GM19452 (cell line): ENCODE data around the gene PFKFB1.
"Not testable (repeated sequence)": the region's sequence is repeated elsewhere in the genome, so short reads cannot be mapped to it uniquely, and the experiment has no call there.

Source experiments
- ATAC-seq: cut with Tn5 transposase; IDR thresholded peaks from one replicate; pipeline ENCODE4 v1.9.1; 2021; ENCODE audit not compliant: unreplicated experiment

The PFKFB1 gene

DNA sequence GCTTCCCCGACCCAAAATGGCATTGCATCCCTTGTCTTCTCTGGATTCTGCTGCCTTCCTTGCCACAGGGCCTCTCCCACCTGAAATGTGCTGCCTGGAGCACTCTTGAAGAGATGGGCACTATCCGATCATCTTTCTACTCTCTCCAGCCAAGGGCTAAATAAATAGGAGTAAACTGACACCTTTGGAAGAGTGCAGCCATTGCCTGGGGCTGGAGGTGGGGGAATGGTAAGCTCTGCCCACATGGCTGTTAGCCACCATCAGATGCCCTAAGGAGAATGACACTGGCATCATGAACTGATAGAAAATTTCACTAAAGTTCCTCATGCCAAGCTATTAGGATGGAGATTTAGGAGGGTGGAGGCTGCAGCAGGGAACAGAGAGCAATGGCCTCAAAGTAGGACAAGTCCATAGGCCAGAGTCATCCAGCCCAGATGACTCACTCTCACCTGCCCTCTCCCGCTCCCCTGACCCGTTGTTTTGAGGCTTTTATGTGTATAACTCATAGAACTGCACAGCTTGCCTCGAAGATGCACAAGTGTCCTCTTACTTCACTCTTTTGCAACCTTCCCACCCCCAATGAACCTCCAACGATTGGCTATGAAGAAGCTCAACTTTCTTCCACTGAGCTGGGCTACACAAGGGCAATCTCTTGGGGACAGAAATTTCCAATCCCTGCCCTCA lies 822 bp upstream of the PFKFB1 start:
- no peak for ATAC-seq

DNA sequence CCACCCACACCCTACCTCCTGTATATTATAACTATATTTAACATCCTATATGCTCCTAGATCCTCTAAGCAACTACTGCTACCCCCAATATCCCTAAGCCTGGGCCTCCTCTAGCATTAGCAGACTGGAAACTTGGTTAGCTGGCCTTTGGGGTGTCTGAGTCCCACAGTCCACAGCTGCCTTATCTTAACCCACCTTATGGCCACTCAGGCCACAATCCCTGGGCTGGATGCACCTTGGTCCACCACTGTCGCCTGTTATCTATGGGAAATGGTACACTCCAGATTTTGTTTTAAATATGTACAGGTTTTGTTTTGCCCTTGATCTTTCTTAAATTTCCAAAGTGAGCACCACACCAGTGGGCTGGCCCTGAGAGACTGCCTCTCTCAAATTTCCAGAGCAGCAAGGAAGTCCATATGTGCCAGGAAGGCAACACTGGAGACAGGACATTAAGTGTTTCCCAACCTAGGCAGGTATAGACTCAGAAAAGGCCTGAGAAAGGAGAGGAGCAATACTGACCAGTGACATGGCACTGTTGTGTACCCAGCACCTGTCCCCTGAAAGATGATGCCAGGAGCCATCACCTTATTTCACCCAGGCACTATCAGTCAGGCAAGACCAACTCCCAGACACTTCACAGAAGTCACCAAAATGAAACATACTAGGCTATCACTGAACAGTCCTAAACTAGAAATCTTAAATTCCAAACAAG lies 921 bp downstream of the PFKFB1 start:
- ATAC-seq: no peak

DNA sequence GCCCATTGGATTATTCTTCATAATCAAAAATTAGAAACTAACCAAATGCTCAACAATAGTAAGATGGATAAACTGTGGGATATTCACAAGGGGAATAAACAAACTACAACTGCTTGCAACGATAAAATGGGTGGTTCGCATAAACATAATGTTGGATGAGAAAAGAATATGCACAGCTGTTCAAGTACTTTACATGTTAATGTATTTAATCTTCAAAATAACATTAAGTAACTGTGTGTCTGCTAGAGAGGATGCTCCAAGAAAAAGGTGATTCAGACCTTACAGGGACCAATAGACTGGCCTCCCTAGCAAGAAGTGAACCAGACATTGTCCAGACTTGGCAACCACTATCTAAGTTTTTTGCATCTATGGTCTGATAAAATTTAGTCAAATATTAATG lies 2.3 kb downstream of the PFKFB1 start:
- no peak for ATAC-seq

DNA sequence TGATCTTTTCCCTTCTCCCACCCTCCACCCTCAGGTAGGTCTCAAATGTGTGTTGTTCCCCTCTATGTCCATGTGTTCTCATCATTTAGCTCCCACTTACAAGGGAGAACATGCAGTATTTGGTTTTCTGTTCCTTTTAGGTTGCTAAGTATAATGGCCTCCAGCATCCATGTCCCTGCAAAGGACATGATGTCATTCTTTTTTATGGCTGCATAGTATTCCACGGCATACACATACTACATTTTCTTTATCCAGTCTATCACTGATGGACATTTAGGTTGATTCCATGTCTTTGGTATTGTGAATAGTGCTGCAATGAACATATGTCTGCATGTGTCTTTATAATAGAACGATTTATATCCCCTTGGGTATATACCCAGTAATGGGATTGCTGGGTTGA lies 10.7 kb downstream of the PFKFB1 start:
- not testable (repeated sequence) for ATAC-seq

DNA sequence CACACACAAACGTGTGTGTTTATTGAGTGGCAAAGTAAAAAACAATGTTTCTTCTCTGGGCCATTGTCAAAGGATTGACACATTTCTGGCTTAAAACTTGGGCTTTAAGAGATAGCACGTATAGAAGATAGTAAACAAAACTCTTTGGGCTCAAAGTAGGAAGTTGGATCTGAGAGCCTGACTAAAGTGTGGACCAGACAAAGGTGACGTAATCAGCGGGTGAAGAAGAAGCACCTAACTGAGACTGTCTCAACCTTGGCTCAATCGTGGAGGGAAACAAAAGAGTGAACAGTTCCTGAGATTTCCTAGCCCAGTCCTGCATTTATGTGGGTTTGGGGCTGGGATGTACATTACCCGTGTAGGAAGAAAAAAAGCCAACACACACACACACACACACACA lies 13.7 kb downstream of the PFKFB1 start:
- no peak for ATAC-seq

DNA sequence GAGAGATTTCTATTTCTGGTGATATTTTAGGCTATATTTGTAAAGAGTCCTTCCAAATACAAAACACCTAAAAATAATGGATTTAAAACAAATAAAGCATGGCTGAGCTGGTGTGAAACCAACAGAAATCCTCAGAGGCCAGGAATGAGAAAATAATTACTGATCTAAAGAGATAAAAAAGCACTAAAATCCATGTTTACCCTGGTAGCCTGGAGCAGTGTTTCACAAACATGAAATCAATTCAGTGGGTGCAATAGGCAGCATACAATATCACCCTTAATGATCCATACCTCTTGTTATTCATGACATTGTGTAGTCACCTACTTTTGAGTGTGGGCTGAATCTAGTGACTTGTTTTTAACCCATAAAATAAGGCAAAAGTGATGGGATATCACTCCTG lies 14.6 kb downstream of the PFKFB1 start:
- no peak for ATAC-seq

DNA sequence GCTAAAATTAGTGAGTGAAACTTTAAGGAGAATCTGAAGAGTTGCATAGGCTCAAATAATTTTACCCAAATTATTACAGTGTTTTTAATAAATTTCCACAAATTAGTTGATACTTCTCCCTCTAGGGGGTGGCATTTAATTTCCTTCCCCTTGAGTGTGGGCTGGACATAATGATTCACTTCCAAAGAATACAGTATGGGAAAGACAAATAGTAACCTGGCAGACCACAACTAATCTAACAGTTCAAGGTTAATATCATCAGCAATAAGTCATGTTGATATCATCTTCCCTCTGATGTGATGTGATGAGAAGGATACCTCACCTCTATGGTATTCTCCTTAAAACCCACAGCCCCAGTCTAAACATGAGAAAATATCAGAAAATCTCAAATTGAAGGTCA lies 15.5 kb downstream of the PFKFB1 start:
- no peak for ATAC-seq

DNA sequence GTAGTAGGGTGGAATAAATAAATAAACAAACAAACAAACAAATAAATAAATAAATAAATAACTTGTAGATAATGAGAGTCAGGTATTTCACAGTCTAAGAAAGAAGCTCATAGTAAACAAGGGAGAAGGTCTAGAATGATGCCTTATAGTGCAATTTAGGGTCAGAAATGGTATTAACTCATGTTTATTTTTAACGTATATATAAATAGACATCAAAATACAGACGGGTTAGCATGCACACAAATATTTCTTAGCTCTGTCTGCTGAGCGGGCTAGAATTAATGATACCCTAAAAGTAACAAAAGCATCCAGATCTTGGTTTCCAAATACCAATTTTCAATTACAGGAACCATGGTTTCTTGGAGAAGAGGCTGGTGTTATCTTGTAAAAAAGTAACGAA lies 16.6 kb downstream of the PFKFB1 start:
- ATAC-seq: no peak

DNA sequence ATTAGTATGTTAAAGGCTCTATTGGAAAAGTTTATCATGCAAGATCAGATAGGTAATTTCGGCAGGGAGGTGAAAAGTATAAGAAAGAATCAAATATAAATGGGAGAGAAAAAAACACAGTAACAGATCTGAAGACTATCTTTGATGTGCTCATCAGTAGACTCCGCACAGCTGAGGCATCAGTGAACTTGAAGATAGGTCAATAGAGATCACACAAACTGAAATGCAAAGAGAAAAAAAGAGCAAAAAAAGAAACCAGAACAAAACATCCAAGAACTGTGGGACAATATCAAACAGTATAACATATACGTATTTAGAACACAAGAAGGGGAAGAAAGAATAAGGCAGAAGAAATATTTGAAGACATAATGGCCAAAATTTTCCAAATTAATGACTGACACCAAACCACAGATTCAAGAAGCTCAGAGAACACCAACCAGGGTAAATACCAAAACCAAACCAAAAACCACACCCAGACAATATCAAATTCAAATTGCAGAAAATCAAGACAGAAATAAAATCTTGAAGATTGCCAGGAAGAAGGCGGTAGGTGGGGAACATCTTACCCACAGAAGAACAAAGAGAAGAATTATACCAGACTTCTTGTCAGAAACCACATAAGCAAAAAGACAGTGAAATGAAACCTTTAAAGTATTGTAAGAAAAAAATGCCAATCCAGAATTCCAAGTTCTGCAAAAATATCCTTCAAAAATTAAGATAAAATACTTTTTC lies 29.1 kb downstream of the PFKFB1 start:
- ATAC-seq: no peak

DNA sequence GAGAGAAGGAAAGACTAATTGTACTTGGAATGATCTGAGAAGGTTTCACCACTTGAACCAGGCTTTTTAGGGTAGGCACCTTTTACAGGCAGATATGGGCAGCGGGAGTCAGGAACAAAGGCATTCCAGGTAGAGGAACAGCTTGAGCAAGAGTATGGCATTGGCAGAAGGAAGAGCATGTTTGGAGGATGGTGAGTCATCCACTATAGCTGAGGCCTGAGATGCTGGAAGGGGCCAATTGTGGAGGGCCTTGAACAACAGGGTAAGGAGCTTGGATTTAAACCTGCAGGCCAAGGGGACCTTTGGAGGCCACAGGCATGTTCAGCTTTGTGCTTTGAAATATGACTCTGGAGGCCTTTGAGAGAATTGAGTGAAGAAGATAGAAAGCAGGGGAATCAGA lies 32.2 kb downstream of the PFKFB1 start:
- ATAC-seq: no peak

DNA sequence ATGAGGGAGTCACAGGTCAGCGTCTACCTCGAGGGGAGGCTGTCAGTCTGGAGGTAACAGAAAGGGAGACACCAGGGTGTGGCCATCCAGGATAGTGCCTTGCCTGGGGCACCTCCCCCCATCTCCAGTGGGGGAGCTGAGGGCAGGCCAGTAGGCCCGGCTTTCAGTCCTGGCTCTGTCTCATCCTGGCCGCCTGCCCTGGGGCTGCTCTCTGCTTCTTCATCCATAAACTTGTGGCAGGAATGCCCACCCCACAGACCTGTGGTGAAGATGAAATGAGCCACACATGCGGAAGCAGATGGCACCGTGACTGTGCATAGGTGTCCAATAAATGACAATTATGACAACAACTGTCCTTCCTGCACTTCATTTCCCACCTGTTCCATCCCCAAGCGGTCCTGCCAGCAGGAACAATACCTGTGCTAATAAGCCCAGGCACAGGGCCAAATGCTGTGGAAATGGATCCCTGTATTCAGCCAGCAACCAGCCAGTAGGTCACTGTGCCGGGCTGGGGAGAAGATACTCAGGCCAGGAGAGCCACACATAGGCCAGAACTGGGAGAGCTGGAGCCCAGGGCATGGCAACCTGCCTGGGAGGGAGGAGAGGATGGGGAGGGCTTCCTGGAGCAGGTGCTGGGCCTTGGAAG lies 43.1 kb downstream of the PFKFB1 start:
- ATAC-seq: no peak

DNA sequence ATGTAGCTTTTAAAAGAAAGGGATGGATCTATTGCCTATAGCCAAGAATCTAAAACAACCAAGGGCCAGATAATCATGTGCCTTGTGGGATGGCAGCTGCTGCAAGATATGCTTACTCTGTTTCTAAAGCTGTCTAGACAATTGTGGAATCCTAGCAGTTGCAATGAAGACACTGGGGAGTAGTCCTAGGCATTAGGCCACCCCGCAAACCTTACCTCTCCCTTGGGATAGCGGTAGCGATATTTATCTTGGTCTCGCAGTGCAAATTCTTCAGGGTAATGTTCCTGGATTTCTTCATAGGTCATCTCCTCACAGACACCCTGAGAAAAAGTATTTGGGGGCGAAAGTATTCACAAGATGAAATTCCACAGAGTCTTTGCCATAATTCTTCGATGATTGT lies 48.8 kb downstream of the PFKFB1 start:
- ATAC-seq: no peak

DNA sequence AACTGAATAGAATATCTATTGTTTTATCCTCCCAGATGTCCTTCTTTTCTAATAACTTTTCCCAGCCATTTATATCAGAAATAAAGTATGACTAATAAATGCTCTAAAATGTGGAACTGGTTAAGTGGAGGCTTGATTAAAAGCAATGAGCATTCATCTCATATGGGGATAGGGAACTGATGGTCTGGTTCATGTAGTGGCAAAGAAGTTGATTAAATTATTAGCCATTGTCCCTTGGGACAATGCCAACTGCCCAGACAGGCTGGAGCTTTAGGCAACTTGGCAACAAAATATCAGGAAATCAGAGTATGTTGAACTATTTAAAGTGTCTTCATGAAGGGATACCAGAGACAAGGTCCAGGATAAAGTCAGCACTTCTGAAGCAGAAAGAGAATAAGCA lies 49.2 kb downstream of the PFKFB1 start:
- no peak for ATAC-seq

DNA sequence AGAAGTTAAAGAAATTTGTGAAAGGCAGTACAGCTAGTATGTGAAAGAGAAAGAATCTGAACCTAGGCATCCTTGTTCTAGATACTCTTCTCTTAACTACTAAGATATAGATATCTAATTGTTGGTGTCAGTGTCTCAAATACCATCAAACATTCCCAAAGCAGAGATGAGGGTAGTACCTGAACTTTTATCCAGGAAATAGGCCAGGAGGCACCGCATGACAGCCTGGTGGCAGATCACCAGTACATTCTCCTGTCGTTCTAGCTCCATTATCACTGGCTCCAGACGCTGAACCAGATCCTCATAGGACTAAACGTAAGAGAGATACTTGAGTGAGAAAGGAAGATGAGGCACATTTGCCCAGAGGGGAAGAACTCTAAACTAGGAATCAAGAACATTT lies 56.6 kb downstream of the PFKFB1 start:
- ATAC-seq: no peak

DNA sequence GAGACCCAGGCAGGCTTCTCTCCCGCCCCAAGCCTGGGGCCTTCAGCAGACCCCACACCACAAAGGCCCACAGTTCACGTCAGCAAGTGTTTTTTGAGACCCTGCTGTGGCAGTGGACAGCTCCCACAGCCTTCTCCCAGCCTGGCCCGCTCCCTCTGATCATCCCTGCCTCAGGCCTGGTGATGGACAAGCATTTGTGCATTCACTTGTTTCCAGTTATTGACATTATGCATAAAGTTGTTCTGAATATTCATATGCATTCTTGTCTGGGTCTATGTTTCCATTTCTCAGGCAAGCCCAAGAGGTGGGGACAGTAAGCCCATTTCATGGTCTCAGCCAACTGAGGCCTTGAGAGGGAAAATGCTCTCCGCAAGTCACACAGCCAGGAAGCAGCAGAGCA lies 58.7 kb downstream of the PFKFB1 start:
- no peak for ATAC-seq

DNA sequence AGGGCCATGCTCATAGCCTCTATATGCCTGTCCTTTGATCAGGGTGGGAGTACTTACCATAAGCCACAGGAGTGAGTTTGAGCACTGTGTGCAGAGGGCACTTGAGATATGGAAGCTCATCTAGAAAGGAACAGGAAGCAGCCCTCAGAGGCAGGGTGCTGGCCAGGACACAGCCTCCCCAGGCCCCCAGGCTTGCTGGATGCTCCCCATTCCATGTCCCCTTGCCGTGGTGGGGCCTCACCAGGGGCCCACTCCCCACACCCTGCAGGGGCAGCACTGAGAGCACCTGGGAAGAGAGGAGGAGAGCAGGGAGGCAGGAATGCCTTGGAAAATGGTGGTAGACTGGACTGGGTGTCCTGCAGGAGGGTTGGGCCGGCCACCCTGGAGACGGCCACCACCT lies 59.1 kb downstream of the PFKFB1 start:
- ATAC-seq: no peak

DNA sequence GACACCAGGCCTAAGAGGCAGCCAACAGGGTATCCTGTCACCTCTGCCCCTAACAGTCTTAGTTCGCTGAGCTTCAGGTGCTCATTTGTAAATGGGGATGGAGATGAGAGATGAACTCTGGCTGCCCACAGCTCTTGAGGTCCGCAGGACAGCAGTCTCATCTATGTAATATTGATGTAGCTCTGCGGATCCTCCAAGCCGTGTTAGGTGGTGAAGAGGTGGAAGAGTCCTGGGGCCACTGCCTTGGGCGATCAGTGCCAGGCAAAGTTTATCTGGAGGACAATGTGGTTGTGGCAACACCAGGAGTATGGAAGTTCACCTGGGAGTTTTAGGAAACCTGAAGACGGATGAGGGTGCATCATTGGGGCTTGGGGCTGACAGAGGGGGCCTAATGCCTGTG lies 59.9 kb downstream of the PFKFB1 start:
- no peak for ATAC-seq

DNA sequence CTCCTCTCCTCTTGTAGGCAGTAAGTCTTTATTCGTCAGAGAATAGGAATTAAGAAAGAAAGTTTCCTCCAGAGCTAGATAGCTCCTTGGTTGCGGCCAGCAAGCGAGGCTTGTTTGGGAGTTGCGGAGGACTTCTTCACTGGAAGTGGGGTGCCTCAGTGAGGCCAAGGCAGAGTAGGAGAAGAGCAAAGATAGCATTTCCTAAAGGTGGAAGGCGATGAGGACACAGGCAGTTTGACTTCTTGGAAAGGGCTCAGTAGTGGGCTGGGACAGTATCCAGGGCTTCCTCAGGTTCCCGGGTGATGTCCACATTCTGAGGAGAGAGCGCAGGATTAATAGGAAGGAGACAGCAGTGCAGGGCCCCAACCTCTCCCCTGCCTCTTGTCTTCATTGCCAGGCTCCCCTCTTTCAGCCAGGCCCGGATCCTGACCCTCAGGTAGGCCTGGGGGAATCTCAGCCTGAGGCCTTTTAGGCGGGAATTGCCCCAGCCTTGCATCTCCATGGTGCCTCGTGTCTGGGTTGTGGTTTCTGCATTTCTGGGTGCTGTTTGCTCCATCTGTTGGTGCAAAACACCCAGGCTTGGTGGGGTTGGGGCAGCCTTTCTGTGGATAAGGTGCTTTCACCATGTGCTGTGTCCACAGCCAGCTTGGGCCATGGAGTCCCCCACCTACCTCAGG lies 60.7 kb downstream of the PFKFB1 start:
- no peak for ATAC-seq

DNA sequence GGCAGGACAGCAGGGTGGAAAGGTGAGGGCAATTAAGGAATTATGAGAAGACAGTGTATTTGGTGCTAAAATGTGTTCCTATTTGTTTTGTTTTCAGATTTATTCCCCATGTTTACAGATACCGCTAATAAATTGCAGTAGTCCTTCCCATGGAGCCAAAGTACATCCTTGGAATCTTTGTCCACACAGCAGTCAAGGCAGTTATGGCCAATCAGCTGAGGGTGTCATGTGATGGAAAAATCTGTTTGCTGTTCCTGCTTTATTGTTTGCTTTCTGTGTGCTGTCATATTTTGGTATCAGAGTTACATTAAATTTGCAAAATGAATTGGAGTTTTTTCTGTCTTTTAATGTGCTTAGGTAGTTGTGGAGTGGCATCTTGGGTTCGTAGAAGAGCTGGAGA lies 62.9 kb downstream of the PFKFB1 start:
- no peak for ATAC-seq

DNA sequence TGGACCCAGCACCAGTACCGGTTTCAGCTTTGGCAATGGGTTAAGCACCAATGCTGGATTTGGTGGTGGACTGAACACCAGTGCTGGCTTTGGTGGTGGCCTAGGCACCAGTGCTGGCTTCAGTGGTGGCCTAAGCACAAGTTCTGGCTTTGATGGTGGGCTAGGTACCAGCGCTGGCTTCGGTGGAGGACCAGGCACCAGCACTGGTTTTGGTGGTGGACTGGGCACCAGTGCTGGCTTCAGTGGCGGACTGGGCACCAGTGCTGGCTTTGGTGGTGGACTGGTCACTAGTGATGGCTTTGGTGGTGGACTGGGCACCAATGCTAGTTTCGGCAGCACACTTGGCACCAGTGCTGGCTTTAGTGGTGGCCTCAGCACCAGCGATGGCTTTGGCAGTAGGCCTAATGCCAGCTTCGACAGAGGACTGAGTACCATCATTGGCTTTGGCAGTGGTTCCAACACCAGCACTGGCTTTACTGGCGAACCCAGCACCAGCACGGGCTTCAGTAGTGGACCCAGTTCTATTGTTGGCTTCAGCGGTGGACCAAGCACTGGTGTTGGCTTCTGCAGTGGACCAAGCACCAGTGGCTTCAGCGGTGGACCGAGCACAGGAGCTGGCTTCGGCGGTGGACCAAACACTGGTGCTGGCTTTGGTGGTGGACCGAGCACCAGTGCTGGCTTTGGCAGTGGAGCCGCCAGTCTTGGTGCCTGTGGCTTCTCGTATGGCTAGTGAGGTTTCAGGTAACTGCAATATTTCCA lies 63.5 kb downstream of the PFKFB1 start:
- no peak for ATAC-seq

DNA sequence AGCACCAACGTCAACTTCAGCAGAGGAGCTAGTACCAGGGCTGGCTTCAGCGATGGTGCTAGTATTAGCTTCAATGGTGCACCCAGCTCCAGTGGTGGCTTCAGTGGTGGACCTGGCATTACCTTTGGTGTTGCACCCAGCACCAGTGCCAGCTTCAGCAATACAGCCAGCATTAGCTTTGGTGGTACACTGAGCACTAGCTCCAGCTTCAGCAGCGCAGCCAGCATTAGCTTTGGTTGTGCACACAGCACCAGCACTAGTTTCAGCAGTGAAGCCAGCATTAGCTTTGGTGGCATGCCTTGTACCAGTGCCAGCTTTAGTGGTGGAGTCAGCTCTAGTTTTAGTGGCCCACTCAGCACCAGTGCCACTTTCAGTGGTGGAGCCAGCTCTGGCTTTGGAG lies 65.1 kb downstream of the PFKFB1 start:
- no peak for ATAC-seq
